ENCODE results near the gene SULT1C3. TPM values are rescaled to one million over a fixed set of nuclear protein-coding genes. Genes with fewer than 3 reads are reported as not detected.
A peak's percentile ranks its signal among the peaks of the same experiment; 100 is the strongest.

SULT1C3 gene
- total RNA-seq, 1 donor from 2014 or later: not detected

DNA sequence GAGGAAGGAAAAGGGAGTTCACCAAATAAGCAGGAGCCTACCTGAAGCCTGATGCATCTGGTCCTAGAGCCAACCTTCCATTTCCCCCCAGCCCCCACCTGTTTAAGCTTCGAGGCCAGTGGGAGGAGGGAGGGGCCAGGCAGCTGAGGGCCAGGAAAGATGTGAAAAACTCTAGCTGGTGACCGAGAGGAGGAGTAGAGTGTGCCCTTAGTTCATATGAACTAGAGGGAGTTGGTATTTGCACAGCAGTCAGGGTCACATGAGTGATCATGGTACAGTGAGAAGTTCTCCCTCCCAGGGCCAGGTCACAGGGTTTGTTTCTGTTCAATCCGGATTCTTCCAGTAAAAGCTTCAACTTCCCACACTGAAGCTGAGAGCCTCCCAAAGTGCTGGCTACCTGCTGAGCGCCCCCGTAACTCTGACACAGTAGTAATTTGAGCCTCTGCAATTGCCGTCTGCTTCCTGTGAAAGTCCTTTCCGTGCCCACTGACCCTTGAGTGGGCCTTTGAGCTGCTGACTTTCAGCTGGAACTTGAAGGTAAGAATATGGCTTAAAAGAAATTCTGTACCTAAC, 48.9 kb downstream of the SULT1C3 start, which contains the start of gene SULT1C2:
TSS of gene SULT1C2 (plus strand) at position 362 of the 573 bp plus-strand sequence. CDS start 4,773 bp downstream, outside the sequence.
- TF ChIP-seq, protein P1, sequence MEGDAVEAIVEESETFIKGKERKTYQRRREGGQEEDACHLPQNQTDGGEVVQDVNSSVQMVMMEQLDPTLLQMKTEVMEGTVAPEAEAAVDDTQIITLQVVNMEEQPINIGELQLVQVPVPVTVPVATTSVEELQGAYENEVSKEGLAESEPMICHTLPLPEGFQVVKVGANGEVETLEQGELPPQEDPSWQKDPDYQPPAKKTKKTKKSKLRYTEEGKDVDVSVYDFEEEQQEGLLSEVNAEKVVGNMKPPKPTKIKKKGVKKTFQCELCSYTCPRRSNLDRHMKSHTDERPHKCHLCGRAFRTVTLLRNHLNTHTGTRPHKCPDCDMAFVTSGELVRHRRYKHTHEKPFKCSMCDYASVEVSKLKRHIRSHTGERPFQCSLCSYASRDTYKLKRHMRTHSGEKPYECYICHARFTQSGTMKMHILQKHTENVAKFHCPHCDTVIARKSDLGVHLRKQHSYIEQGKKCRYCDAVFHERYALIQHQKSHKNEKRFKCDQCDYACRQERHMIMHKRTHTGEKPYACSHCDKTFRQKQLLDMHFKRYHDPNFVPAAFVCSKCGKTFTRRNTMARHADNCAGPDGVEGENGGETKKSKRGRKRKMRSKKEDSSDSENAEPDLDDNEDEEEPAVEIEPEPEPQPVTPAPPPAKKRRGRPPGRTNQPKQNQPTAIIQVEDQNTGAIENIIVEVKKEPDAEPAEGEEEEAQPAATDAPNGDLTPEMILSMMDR (IDR thresholded peaks at IDR 0.05): no peak
- Mint-ChIP-seq H3K9me3 (ENCODE audit: unreplicated experiment) (peaks cover 6% of the 10 kb centered on the region), H3K4me1 (ENCODE audit: unreplicated experiment) (peaks cover 26% of the 10 kb centered on the region), H3K27ac (ENCODE audit: unreplicated experiment) (peak within 1 kb of the TSS; percentile 89), H3K27me3 (ENCODE audit: unreplicated experiment) (peaks cover 28% of the 10 kb centered on the region), H3K36me3 (ENCODE audit: unreplicated experiment) (peaks cover 2% of the 10 kb centered on the region), H3K4me3 (ENCODE audit: unreplicated experiment) (peak within 1 kb of the TSS; percentile 53)
- no peak for DNase-seq (ENCODE audit: extremely low spot score, unreplicated experiment)

DNA sequence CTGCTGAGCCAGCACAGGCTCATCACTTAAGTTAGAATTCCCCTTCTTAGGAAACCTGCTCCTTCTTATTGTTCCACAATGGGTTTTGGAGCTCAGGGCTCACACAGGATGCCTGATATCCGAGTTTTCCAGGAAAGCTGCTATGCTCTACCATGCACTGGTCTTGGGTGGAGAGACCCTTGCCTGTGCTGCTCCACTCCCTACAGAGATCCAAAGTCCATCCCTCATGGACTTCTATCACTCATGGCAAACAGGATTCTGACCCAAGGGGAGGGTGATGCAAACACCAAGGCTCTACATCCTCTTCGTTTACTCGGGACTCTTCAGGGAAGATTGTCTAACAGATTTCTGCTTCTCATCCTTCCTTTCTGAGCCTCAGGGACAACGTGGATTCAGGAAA, 54.1 kb downstream of the SULT1C3 start:
- Mint-ChIP-seq H3K27me3 (ENCODE audit: unreplicated experiment) (peaks cover 21% of the 10 kb centered on the region), H3K36me3 (ENCODE audit: unreplicated experiment) (no peaks in the 10 kb centered on the region), H3K4me3 (ENCODE audit: unreplicated experiment) (no peak overlapping the region), H3K27ac (ENCODE audit: unreplicated experiment) (no peak overlapping the region), H3K9me3 (ENCODE audit: unreplicated experiment) (peaks cover 11% of the 10 kb centered on the region), H3K4me1 (ENCODE audit: unreplicated experiment) (peaks cover 9% of the 10 kb centered on the region)
- TF ChIP-seq, protein P1 (IDR thresholded peaks at IDR 0.05): no peak
- DNase-seq (ENCODE audit: extremely low spot score, unreplicated experiment): no peak

DNA sequence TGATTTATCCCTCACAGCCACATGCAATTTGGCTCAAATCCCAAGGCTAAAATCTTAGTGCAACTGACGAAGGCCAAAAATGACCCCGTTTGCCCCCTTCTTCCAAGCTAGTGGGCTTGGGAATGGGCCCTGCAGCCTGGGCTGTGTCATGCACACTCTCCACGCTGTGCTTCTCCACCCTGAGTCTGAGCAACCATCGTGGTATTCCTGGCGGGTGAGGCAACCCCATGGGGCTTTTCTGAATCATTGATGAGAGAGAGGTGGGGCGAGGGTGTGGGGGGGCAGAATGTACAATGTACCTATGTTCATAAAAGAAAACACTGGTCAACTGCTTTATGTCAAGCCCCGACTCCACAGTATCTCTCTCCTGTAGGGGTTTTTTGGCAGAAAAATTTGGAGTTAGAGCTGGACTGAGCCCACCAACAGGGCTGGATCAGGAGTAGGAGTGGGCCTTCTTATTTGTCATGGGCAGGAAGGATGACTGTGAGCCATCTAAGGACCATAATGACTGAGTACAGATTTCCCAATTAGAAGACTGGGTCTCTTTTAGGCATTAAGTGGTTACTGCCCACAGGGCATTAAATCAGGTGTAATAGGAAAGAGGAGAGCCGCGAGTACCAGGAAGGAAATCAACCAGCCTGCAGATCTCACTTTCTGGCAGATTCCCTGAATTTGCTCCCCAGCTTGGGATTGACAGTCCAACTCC, 57.8 kb downstream of the SULT1C3 start:
- Mint-ChIP-seq H3K27ac (ENCODE audit: unreplicated experiment) (no peak overlapping the region), H3K9me3 (ENCODE audit: unreplicated experiment) (peaks cover 5% of the 10 kb centered on the region), H3K36me3 (ENCODE audit: unreplicated experiment) (no peaks in the 10 kb centered on the region), H3K4me1 (ENCODE audit: unreplicated experiment) (no peaks in the 10 kb centered on the region), H3K27me3 (ENCODE audit: unreplicated experiment) (peaks cover 37% of the 10 kb centered on the region), H3K4me3 (ENCODE audit: unreplicated experiment) (no peak overlapping the region)
- no peak for DNase-seq (ENCODE audit: extremely low spot score, unreplicated experiment)
- TF ChIP-seq, protein P1 (IDR thresholded peaks at IDR 0.05): no peak

- Mint-ChIP-seq H3K9me3 (ENCODE audit: unreplicated experiment) (peaks cover 5% of the 10 kb centered on the region), H3K27ac (ENCODE audit: unreplicated experiment) (no peak overlapping the region)
Measured at GRCh38 chr2:108301558-108301957, 61.8 kb downstream of the SULT1C3 start.

DNA sequence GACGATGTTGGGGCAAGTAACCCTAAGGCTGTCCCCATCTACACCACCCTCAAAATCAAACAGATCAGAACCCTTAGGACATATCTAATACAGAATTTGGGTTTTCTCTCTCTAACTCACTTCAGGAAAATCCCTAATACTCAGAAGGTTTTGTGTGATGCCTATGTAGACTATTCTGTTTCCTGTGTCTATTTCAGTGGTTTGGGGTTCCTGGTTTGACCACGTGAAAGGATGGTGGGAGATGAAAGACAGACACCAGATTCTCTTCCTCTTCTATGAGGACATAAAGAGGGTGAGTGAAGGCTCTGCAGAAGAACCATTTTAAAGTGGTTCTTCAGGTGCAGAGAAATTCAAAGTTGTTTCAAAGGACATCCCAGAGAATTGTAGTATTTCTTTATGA, 65.2 kb downstream of the SULT1C3 start:
- DNase-seq (ENCODE audit: extremely low spot score, unreplicated experiment): no peak
- no peaks in the 10 kb centered on the region for H3K9me3 Mint-ChIP-seq (ENCODE audit: unreplicated experiment)
- no peak overlapping the region for H3K27ac Mint-ChIP-seq (ENCODE audit: unreplicated experiment)
- H3K4me3 Mint-ChIP-seq (ENCODE audit: unreplicated experiment): no peak overlapping the region
- no peaks in the 10 kb centered on the region for H3K36me3 Mint-ChIP-seq (ENCODE audit: unreplicated experiment)
- peaks cover 65% of the 10 kb centered on the region for H3K27me3 Mint-ChIP-seq (ENCODE audit: unreplicated experiment)
- TF ChIP-seq, protein P1 (IDR thresholded peaks at IDR 0.05): no peak
- H3K4me1 Mint-ChIP-seq (ENCODE audit: unreplicated experiment): no peaks in the 10 kb centered on the region

More at GRCh38 chr2:108301558-108301957, 61.8 kb downstream of the SULT1C3 start:
- DNase-seq (ENCODE audit: extremely low spot score, unreplicated experiment): no peak
- H3K4me1 Mint-ChIP-seq (ENCODE audit: unreplicated experiment): no peaks in the 10 kb centered on the region
- TF ChIP-seq, protein P1 (IDR thresholded peaks at IDR 0.05): no peak
- H3K4me3 Mint-ChIP-seq (ENCODE audit: unreplicated experiment): no peak overlapping the region
- H3K36me3 Mint-ChIP-seq (ENCODE audit: unreplicated experiment): no peaks in the 10 kb centered on the region
- peaks cover 46% of the 10 kb centered on the region for H3K27me3 Mint-ChIP-seq (ENCODE audit: unreplicated experiment)

Data from osteocyte (in vitro differentiated cells).